GM19463 (cell line): ENCODE results near the gene OR1M1.

Experiments used
- ATAC-seq: cut with Tn5 transposase; IDR thresholded peaks from one replicate; pipeline ENCODE4 v1.9.1; 2021; ENCODE audit warnings: mild to moderate bottlenecking, moderate library complexity; ENCODE audit not compliant: unreplicated experiment

The OR1M1 gene

DNA sequence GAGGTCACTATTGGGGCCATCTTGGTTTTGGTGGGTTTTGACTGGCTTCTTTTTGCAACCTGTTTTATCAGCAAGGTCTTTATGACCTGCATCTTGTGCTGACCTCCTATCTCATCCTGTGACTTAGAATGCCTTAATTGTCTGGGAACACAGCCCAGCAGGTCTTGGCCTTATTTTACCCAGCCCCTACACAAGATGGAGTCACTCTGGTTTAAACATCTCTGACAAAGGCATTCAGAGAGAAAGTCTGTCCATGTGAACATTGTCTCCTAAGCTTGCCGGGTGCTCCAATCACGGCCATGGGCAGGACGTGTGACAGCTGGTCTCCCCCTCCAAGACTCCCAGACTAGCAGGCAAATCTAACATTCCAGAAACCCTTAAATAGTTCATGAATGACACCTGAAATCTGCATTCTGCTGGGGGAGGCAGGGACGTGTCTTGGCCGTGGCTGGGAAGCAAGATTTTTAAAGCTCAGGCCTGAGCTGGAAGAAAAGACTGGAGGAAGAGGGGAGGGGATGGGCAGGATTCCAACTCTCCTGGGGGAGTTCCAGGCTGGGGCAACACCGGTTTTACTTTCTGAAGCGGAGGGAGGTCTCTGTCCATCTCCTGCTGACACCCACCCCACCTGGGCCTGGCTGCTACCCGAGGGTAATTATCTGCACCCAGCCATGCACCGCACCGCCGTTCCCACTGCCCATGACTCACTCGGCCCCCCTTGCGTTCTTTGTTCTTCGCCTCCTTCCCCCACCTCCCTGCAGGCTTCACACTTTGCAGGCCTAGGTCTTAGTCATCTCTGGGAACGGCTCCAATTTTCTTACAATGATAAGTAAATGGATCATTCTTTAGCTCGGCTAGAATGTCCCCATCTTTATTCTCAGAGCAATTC, 11.6 kb upstream of the OR1M1 start:
- no peak for ATAC-seq

DNA sequence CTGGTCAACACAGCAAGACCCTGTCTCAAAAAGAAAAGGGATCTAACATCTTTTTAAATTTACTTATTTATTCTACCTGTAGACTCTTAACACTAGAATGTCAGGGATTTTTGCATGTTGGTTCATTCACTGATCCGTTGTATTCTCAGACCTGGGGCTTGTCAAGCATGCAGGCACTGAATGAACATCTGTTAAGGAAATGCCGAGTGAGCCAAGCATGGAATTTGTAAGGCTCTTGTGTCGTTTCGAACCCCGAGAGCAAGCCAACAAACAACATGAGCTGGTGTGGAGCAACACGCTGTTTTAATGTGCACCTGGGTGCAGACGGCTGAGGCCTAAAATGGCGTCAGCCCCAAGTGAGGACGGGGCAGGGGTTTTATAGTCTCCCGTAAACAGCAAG, 10.0 kb upstream of the OR1M1 start:
- ATAC-seq: no peak

DNA sequence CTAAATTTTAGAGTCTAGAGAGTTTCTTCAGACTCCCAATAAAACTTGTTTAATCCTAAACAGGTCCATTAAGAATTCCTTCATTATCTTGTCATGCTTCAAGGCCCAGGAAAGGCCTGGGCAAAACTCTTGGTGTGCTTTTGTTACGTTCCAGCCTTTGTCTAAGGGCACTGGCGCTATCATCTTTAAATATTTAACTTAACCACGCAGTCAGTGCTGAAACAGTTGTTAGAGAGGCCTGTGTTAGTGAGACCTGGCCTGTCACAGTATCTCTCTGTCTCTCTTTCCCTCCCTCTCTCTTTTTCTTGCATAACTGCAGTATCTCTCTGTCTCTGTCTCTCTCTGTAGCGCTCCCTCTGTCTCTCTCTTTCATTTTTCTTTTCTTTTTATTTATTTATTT, 8.2 kb upstream of the OR1M1 start:
- no peak for ATAC-seq

DNA sequence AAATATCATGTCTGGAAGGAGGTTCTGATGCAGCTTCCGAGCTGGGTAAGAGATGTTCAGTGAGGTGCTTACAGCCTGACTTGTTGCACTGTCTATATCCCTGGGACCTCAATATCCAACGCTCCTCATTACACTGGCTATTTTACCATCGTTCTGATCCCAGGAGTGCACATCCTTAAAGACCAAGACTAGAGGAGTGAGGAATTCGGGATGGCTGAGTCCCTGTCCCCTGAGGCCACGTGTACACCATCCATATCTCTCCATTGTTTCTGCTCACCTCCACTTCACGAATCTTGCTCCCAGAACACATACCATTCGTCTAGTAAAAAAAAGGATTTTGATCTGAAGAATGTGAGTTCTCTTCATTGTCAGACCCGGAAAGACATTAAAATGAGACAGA, 20.5 kb downstream of the OR1M1 start, which contains the start of gene OR7G2:
TSS of gene OR7G2 (minus strand) at position 101 of the 400 bp plus-strand sequence. CDS start 4,232 bp downstream, outside the sequence.
- no peak for ATAC-seq

DNA sequence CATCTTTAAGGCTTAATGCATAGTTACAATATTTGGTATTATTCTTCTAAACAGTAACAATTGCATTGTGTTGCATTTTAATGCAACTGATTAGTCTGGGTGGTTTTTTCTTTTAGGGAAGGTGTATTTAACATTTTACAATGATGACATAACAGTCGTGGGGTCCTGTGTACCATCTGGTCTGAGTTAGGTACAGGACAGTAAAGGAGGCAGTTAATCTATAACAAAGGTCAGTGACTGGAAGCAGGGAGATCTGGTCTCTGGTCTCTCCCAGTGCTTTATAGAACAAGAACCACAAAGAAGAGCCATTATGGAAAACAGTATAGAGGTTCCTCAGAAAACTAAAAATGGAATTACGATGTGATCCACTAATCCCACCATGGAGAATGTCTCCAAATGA, 23.1 kb downstream of the OR1M1 start:
- ATAC-seq: no peak

DNA sequence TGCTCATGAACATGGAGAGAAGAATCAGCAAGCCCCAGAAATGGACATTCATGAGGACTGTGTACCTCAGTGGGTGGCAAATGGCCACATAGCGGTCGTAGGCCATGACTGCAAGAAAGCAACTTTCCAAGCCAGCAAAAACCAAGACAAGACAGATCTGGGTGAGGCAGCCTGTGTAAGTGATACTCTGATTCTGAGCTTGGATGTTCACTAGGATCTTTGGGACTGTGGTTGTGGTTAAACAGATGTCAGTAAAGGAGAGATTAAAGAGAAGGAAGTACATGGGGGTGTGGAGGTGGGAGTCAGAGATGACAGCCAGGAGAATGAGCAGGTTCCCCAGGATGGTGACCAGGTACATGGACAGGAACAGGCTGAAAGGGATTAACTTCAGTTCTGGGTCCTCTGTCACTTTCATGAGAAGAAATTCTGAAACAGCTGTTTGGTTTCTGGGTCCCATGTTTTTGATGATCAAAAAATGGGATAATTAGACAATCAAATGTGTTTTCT, 28.5 kb downstream of the OR1M1 start, which contains the start of gene OR7G1:
TSS of gene OR7G1 (minus strand) at position 457 of the 507 bp plus-strand sequence. CDS start at position 457, 0 bp downstream.
- ATAC-seq: no peak

DNA sequence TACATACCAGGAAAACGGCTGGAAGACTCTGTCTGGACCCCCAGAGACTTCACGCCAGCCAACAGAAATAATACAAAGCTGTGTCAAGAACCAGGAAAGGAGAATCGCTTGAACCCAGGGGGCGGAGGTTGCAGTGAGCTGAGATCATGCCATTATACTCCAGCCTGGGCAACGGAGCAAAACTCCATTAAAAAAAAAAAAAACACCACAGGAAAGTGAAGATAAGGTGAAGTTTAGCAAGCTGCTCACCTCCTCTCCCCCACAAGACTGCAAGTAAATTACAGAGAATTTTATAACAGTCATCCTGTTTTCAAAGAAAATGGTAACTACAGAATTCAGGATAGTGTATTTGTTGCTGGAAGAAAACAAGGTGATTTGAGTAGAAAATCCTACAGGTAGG, 29.7 kb downstream of the OR1M1 start:
- ATAC-seq: no peak

DNA sequence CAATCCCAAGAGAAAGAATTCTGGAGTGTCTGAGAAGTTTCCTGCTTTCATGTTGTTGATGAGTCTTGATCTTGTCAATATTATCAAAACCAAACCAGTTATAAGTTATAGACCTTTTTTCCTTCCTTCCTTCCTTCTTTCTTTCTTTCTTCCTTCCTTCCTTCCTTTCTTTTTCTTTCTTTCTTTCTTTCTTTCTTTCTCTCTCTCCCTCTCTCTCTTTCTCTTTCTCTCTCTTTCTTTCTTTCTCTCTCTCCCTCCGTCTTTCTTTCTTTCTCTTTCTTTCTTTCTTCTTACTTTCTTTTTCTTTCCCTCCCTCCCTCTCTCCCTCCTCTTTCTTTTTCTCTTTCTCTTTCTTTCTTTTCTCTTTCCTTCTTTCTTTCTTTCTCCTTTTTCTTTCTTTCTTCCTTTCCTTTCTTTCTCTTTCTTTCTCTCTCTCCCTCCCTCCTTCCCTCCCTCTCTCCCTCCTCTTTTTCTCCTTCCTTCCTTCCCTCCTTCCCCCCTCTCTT, 40.1 kb downstream of the OR1M1 start, which contains the start of gene OR7G3:
TSS of gene OR7G3 (minus strand) at position 51 of the 506 bp plus-strand sequence. CDS start at position 51, 0 bp downstream.
- ATAC-seq: no peak

DNA sequence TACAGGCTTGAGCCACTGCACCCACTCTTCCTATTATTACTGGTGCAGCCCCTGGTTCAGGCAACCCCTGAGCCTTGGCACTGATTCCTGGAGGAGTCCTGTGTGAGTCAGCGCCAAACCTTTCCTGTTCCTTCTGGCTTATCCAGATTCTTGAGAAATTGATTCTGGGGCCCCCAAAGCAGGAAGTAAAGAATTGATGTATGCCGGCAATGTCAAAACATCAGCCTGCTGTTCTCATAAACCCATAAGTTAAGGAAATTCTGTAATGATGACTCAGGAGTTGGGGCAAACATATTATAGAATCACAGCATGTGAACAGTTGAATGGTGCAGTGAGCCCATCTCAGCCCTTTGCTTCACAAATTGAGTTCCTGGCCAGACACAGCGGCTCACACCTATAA, 41.3 kb downstream of the OR1M1 start:
- no peak for ATAC-seq

DNA sequence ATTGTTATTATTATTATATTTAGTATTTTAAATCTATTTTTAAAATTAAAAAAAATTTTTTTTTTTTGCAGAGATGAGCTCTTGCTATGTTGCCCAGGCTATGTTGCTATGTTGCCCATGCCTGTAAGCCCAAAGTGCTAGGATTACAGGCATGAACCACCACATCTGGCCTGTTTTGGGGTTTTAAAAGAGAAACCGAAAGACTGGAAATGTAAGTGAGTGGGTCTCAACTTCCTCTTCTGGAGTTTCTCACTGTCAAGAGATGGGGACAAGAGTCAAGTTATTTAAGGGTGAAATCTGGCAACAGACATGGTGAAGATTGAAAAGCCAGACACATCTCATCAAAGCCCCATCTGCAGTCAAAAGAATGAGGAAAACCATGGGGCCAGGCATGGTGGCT, 44.1 kb downstream of the OR1M1 start:
- ATAC-seq: no peak

DNA sequence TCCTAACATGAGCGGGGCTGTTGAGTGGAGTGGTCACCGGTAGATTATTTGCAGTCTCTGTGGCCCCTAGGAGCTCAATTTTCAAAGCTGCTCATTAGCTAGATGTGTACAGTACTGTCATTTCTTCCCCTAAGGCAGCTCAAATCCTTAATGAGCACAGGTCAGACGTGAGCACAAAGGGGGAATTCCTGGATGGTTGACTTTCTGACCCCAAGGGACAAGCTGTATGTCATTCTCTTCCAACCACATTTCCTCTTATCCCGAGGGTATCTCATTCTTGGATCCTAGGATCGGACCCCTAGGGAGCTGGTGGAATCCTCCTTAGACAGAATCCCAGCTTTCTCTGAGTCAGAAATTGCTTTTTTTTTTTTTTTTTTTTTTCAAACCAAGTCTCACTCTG, 45.6 kb downstream of the OR1M1 start:
- no peak for ATAC-seq

DNA sequence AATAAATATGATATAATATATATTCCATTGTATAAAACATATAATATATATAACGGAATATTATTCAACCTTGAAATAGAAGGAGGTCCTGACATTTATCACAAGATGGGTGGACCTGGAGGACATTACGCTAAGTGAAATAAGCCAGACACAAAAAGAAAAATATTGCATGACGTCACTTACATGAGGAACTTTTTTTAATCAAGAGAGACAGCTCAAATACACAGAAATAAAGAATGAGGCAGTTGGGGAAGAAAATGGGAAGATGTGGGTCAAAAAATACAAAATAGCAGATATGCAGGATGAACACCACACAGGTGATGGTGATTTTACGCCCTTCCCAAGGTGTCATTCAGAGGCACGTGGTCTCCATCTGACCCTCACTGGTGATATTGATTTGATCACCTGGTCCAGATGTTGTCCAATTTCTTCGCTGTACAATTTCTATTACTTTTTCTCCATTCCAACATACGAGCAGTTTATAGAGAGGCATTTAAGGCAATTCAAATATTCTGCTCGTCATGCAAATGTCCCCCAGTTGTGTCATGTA, 52.8 kb downstream of the OR1M1 start:
- ATAC-seq: no peak

DNA sequence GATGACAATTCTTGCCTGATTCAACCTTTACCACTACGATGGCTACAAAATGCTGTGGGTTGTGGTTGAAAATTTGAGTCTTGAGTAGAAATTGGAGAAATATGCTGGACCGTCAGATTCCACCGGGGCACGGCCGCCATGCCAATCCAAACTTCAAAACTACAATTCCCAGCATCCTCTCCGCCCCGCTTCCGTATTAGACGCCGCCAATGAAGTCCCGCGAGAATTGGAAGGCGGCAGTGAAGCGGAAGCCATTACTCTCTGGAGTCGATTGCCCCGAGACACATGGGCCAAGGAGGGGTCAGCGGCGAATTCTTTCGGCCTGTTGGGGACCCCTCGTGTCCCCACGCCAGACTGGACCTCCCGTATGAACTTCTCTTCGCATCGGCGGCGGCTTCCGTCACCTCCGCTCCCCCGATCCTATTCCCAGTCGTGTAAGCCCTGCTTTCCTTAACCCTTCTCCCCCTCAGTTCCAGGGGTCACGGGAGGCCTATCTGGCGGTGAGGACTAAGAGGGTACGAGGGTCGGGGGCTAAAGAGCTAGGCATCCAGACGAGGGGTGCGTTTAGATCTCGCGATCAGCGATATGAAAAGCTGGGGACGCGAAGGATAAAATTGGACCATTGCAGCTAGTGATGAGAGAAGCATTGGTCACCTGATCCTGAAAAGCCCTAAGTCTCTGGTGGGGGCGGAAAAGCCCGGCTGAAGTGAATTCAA, 53.5 kb downstream of the OR1M1 start, which contains the start of gene ZNF317:
TSS of gene ZNF317 (plus strand) at position 239 of the 716 bp plus-strand sequence. CDS start 15,620 bp downstream, outside the sequence.
- ATAC-seq: peak; percentile 92

DNA sequence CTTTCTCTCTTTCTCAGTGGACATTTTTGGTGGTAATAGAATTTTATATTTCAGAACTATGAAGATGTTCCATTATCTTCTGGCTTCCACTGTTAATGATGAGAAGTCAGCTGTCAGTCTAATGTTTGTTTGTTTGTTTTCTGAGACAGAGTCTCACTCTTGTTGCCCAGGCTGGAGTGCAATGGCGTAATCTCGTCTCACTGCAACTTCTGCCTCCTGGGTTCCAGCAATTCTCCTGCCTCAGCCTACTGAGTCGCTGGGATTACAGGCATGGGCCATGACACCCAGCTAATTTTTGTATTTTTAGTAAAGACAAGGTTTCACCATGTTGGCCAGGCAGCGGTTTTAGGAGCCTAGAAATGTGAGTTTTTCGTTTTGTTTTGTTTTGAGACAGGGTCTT, 58.1 kb downstream of the OR1M1 start:
- ATAC-seq: no peak
